Erythroblast (primary cell): ENCODE results near the gene CPNE8.

Experiments
- GATA1 ChIP-seq: IDR thresholded peaks from 2 replicates; pipeline ENCODE4 v1.6.1; 2011; ENCODE audit warnings: low read depth, mild to moderate bottlenecking, control low read depth, low read length, moderate library complexity
- POLR2A ChIP-seq: IDR thresholded peaks from 2 replicates; pipeline ENCODE4 v1.6.1; 2011; ENCODE audit warnings: mild to moderate bottlenecking, low read length

GRCh38 chr12:38872561-38872960, 32.8 kb downstream of the CPNE8 start:
- no peak for TF ChIP-seq POLR2A
- no peak for TF ChIP-seq GATA1
